GM21390 (cell line): ENCODE data around the gene AGR3.

Source experiments
- ATAC-seq: cut with Tn5 transposase; IDR thresholded peaks from one replicate; pipeline ENCODE4 v1.9.1; 2021; ENCODE audit not compliant: unreplicated experiment

Gene AGR3

GRCh38 chr7:16838386-16838785, 43.4 kb downstream of the AGR3 start:
- no peak for ATAC-seq

- ATAC-seq, result no peak
Observed at GRCh38 chr7:16836481-16836880, 45.3 kb downstream of the AGR3 start.

DNA sequence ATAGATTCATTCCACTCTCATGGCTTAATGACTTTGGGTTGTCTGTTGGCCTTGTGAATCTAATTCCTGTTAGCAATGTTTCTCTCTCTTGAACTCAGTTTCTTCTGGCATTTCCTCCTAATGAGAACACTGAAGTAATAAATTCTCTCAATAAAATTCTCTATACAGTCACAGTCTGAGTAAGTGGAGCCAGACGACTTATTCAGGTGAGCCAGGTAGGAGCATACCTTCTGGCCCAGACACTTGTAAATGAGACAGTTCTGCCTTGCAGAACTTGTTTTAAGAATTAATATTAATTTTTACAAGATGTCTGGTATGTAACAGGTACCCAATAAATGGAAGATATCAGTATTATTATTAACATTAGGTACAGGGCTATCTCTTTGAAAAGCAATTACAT, 48.4 kb downstream of the AGR3 start:
- ATAC-seq, result no peak

GRCh38 chr7:16826060-16826459, 55.7 kb downstream of the AGR3 start:
- no peak for ATAC-seq

DNA sequence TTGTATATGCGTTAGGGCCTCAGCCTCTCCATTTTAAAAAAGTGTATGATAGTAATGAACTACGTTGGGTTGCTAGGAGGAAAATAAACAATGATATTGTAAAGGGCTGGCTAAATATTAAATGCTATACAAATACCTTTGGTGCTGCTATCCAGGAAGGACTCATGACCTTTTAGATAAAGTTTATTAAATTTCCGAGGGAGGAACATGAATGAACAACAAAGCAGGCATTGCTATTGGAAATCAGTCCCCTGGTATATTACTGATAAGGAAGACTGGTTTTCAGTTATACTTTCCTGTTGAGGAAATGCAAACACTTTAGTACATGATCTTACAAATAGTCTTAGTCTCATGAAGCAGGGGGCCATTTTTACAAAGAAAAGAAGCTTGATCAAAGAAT, 59.8 kb downstream of the AGR3 start:
- no peak for ATAC-seq

DNA sequence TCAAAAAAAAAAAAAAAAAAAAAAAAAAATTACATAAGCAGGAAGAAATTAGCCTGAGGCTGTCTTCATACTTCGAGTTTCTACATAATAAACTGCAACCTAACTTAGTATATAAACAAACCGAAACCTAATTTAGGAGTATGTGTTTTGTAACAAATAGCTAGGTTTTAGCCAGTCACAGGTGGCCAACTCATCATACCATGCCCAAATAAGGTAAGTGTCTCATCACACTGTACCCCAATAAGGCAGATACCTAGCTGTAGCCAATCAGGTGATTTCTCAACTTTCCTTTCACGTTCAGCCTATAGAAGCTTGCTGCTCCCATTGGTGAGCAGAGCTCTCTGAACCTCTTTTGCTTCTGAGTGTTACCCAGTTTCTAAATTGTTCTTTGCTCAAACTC, 63.1 kb downstream of the AGR3 start:
- no peak for ATAC-seq

DNA sequence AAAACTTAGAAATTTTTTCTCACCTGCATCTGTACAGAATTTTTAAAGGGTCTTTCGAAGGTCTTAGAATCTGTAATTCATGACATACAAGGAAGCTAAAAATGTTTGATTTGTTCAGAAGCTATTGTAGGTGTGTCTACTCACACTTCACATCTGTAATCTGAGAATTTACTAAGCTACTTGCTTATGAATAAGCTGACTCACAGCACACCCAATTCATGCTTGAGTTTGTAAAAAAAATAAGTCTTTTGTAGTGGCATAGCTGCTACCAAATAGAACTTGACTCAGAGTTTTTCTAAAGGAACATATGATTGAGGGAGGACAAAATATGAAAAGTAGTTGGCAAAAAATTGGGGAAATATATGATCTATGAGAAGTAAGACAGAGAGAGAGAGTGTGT, 64.2 kb downstream of the AGR3 start:
- ATAC-seq, result no peak

DNA sequence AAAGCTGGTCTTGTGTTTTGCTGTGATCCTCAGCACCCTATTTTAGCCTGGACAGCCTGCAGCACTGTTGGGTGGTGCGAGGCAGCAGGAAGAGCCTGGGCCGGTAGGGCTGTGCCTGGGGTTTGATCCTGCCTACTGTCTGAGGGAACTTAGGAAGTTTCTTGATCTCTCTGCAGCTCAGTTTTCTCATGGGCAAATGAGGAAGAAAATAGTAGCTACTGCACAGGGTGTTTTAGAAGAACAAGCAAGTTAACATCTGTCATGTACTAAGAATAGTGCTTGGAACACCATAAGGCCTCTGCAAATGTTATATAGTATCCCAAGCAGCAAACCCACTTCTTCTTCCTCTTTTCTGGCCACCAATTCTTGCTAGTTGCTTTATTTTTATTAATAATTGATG, 65.0 kb downstream of the AGR3 start:
- no peak for ATAC-seq

GRCh38 chr7:16815001-16815400, 66.8 kb downstream of the AGR3 start:
- ATAC-seq, result no peak

DNA sequence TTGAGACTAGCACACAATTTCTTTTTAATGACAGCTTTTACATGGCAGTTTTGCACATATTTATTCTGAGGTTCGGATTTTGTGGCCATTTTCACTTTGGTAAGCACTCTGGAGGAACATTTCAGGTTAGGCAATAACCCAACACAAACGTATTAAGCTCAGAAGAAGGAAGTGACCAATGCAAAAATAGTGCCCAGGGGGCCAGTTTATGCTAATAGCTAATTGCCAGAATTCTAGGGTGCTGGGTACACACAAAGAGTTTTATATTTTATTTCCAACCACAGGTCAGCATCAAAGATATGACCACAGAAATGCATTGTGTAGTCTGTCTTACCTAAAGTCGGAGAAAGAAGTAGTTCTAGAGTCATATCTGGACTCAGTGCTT, 68.6 kb downstream of the AGR3 start:
- no peak for ATAC-seq

GRCh38 chr7:16812542-16813231, 69.1 kb downstream of the AGR3 start:
- no peak for ATAC-seq

GRCh38 chr7:16811551-16811950, 70.2 kb downstream of the AGR3 start:
- no peak for ATAC-seq

DNA sequence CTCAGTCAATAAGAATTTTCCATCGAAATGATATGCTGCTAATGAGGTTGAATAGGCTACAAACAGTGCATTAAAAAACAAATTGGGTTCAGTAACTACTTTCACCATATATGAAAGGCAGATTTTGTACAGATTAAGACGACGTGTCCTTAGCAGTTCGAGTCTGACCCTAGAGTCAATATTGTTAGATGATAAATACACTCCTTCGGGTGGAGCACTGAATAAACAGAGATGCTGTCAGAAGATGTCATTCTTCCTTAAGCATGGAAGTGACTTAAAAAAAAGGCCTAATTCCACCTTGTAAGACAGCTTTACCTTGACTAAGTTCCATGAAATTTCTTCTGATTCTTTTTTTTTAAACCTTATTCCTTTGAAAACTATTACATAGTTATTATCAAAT, 71.2 kb downstream of the AGR3 start:
- ATAC-seq, result no peak

DNA sequence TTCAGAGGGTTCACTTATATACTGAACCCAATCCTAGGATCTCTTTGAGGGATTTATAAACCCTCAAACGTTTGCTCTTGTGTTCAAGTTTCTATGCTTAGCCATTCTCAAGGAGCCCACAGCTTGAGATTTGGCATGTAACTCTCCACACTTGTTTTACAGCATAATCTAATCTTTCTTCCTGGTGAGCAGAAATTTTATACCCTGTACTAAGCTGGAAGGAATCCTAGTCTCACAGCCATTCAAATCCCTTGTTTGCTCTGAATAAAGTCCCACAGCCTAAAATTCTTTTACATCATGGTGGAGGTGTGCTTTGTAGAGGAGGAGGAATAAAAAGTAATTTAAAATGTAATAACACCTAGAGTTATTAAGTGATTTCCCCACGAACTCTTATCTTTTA, 71.7 kb downstream of the AGR3 start:
- no peak for ATAC-seq
